Gastroesophageal sphincter (tissue), 4 donors: ENCODE results near the gene MAP3K20. TPM values are rescaled to one million over a fixed set of nuclear protein-coding genes. Genes with fewer than 3 reads are reported as not detected.
A peak's percentile ranks its signal among the peaks of the same experiment; 100 is the strongest.

Experiments
- ATAC-seq: fragments of 150-250 bp; one replicate; pipeline ENCODE4 v1.9.1; 2016; ENCODE audit warnings: mild to moderate bottlenecking, moderate library complexity
- H3K27ac ChIP-seq, 4 donors: fragments of 200-600 bp; sonication (generic) in 3 of 4; 1 replicate in 3 of 4; 2 replicates in 1 of 4; pipeline ENCODE4 v1.5.1; 2016 to 2019
- H3K27me3 ChIP-seq: fragments of 200-600 bp; sonication (generic); one replicate; pipeline ENCODE4 v1.5.1; 2019
- H3K36me3 ChIP-seq, 2 donors: fragments of 200-600 bp; sonication (generic); one replicate each; pipeline ENCODE4 v1.5.1; 2019; ENCODE audit warnings: control low read depth in 1 of 2
- H3K4me1 ChIP-seq, 3 donors: fragments of 200-600 bp; sonication (generic); 1 replicate in 2 of 3; 2 replicates in 1 of 3; pipeline ENCODE4 v1.5.1; 2016 to 2019; ENCODE audit warnings: control low read depth in 2 of 3
- H3K4me3 ChIP-seq, 2 donors: fragments of 200-600 bp; sonication (generic); one replicate each; pipeline ENCODE4 v1.5.1; 2019; ENCODE audit warnings: mild to moderate bottlenecking in 1 of 2, moderate library complexity in 1 of 2
- H3K9me3 ChIP-seq, 3 donors: fragments of 200-600 bp; sonication (generic); one replicate each; pipeline ENCODE4 v1.5.1; 2017 to 2019; ENCODE audit warnings: control low read depth in 2 of 3
- CTCF ChIP-seq, 4 experiments: fragments of 200-600 bp in 2 of 4; fragments of 450-650 bp in 2 of 4; sonication (generic) in 1 of 4; IDR thresholded peaks; one replicate each; pipeline ENCODE4 v1.5.1; 2017 to 2019; ENCODE audit warnings: antibody characterized with exemption in 4 of 4, mild to moderate bottlenecking in 2 of 4, moderate library complexity in 2 of 4
- EP300 ChIP-seq: sonication (generic); formaldehyde crosslinking; IDR thresholded peaks from one replicate; pipeline ENCODE4 v1.6.1; 2017; ENCODE audit warnings: antibody characterized with exemption, mild to moderate bottlenecking
- POLR2A ChIP-seq, 2 donors: fragments of 450-650 bp; IDR thresholded peaks; one replicate each; pipeline ENCODE4 v1.6.1; 2017; ENCODE audit warnings: antibody characterized with exemption in 2 of 2, mild to moderate bottlenecking in 2 of 2, moderate library complexity in 1 of 2
- POLR2AphosphoS5 ChIP-seq: sonication (generic); formaldehyde crosslinking; IDR thresholded peaks from one replicate; pipeline ENCODE4 v1.6.1; 2017; ENCODE audit warnings: antibody characterized with exemption
- WGBS, 2 donors: methylation state at CpG; one replicate each; pipeline ENCODE4 v1.1.5; 2018; ENCODE audit warnings: low coverage in 1 of 2; 5-methylcytosine and 5-hydroxymethylcytosine counted together
- total RNA-seq, 4 donors: library from RNA; depleted of rRNA; stranded (reverse); fragments of >200 nt; gene quantifications; one replicate each; pipeline ENCODE4 v1.1.0, GENCODE V29; 2016

MAP3K20 gene
- total RNA-seq, 4 donors from 2014 or later, result 318 to 496 (median 327) TPM

DNA sequence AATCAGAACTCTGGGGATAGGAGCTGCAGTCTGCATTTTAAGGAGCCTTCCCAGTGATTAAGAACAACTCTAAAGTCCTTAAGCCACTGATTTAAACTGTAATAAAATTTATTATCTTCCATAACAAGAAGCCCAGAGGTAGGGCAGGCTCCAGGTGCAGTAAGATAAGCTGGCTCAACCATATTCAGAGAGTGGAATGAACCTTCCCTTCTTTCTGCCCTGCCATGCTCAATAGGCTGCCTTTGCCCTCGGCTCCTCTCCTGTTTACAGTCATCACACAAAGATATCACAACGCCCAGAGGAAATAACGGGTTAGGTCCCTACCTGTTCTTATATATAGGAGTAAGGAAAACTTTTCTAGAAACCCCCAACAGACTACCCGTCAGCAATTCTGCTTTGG lies 188.5 kb downstream of the MAP3K20 start:
- peaks cover 0 to 82% of the 10 kb centered on the region in 2 donors for H3K36me3 ChIP-seq
- 86 to 92% methylated on average over 4 of the region's 4 CpGs for WGBS, 2 donors

GRCh38 chr2:173264603-173265366 lies 189.1 kb downstream of the MAP3K20 start:
- Histone ChIP-seq H3K36me3 (peaks cover 0 to 75% of the 10 kb centered on the region in 2 donors), H3K4me1 (no peaks in the 10 kb centered on the region), H3K27me3 (no peaks in the 10 kb centered on the region), H3K27ac (no peak overlapping the region), H3K4me3 (no peak overlapping the region), H3K9me3 (no peaks in the 10 kb centered on the region)
- TF ChIP-seq POLR2AphosphoS5 (no peak), EP300 (no peak), POLR2A (IDR thresholded peaks at IDR 0.05) (no peak), CTCF (IDR thresholded peaks at IDR 0.05) (no peak)
- ATAC-seq, result peak; percentile 71
- WGBS, 2 donors, result 68 to 81% methylated on average over 9 to 13 of the region's 14 CpGs

More for the DNA sequence above, 188.5 kb downstream of the MAP3K20 start:
- H3K4me1 ChIP-seq, result no peaks in the 10 kb centered on the region
- H3K4me3 ChIP-seq, result no peak overlapping the region
- H3K27me3 ChIP-seq, result no peaks in the 10 kb centered on the region
- no peaks in the 10 kb centered on the region for H3K9me3 ChIP-seq
- TF ChIP-seq POLR2A (IDR thresholded peaks at IDR 0.05), result no peak
- no peak for TF ChIP-seq POLR2AphosphoS5
- TF ChIP-seq CTCF (IDR thresholded peaks at IDR 0.05), result no peak
- no peak for TF ChIP-seq EP300
- ATAC-seq, result no peak
- H3K27ac ChIP-seq, result no peak overlapping the region

DNA sequence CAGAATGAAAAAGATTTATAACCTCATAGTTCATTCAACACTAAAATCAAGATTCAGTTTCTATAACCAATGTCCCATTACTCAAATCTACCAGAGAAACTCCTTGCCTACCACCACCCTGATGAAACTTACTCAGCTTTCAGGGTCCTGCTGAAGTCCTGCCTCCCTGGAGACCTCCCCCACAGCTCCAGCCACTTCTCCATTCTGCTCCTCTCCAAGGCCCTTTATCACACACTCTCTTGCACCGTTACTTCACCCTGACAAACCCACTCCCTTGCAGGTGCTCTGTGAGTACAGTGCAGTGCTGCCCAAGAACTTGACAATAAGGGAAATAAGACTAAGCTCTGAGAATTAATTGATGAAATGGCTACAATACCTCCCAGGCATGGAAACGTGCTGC lies 195.5 kb downstream of the MAP3K20 start:
- ATAC-seq, result no peak
- Histone ChIP-seq H3K27ac (no peak overlapping the region), H3K4me1 (no peaks in the 10 kb centered on the region), H3K4me3 (no peak overlapping the region), H3K36me3 (peaks cover 0 to 16% of the 10 kb centered on the region in 2 donors), H3K27me3 (no peaks in the 10 kb centered on the region), H3K9me3 (peaks cover 0 to 13% (median 0%) of the 10 kb centered on the region in 3 donors)
- no peak for TF ChIP-seq POLR2A (IDR thresholded peaks at IDR 0.05)
- no peak for TF ChIP-seq CTCF (IDR thresholded peaks at IDR 0.05)
- TF ChIP-seq POLR2AphosphoS5, result no peak
- TF ChIP-seq EP300, result no peak
- 100% methylated on average over 1 of the region's 2 CpGs; no CpG with 5 or more reads in 1 of the 2 donors for WGBS, 2 donors

DNA sequence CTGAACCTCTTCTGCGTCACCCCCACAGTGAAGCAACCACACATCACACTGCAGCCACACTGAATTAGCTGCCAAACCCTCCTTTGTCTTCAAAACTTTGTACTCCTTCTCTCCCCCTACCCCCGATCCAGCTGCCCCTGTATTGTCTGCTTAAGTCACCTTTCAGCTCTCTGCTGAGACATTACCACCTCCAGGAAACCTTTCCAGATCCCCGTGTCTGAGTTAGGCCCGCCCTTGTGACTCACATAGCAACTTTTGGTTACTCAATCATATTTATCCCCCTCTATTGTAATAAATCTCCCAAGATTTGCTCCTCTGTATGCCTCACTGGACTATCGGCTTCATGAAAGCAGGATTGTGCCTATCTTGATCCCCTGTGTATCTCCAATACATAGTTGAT lies 196.2 kb downstream of the MAP3K20 start:
- Histone ChIP-seq H3K27ac (no peak overlapping the region), H3K27me3 (no peaks in the 10 kb centered on the region), H3K36me3 (peaks cover 0 to 9% of the 10 kb centered on the region in 2 donors), H3K9me3 (peaks cover 0 to 13% (median 0%) of the 10 kb centered on the region in 3 donors), H3K4me3 (no peak overlapping the region), H3K4me1 (no peaks in the 10 kb centered on the region)
- WGBS, 2 donors, result 68 to 78% methylated on average over 5 of the region's 5 CpGs
- no peak for ATAC-seq
- TF ChIP-seq EP300 (no peak), POLR2A (IDR thresholded peaks at IDR 0.05) (no peak), CTCF (IDR thresholded peaks at IDR 0.05) (no peak), POLR2AphosphoS5 (no peak)

GRCh38 chr2:173272849-173273248 lies 197.2 kb downstream of the MAP3K20 start:
- no peak for ATAC-seq
- Histone ChIP-seq H3K27me3 (no peaks in the 10 kb centered on the region), H3K36me3 (peaks cover 0 to 4% of the 10 kb centered on the region in 2 donors), H3K27ac (no peak overlapping the region), H3K9me3 (peaks cover 0 to 13% (median 0%) of the 10 kb centered on the region in 3 donors), H3K4me1 (no peaks in the 10 kb centered on the region), H3K4me3 (no peak overlapping the region)
- 38 to 77% methylated on average over 1 to 3 of the region's 3 CpGs for WGBS, 2 donors
- TF ChIP-seq POLR2AphosphoS5, result no peak
- TF ChIP-seq EP300, result no peak
- no peak for TF ChIP-seq CTCF (IDR thresholded peaks at IDR 0.05)
- TF ChIP-seq POLR2A (IDR thresholded peaks at IDR 0.05), result no peak
